ENCODE measurements around the gene PHC2.

GRCh38 chr1:33433509-33434362 is 2.8 kb upstream of the PHC2 start:
- TF ChIP-seq CTCF (IDR thresholded peaks at IDR 0.05) (no peak), ZFX (IDR thresholded peaks at IDR 0.05; ENCODE audit: borderline replicate concordance) (no peak)

Data from 22Rv1 (cell line).